ENCODE measurements around the gene APPBP2. TPM values are rescaled to one million over a fixed set of nuclear protein-coding genes. Genes with fewer than 3 reads are reported as not detected.
A peak's percentile ranks its signal among the peaks of the same experiment; 100 is the strongest.

Gene APPBP2
- polyA plus RNA-seq, 2 of the 4 experiments (the other 2 are of a cell fraction) = 31.6 to 32.1 TPM

DNA sequence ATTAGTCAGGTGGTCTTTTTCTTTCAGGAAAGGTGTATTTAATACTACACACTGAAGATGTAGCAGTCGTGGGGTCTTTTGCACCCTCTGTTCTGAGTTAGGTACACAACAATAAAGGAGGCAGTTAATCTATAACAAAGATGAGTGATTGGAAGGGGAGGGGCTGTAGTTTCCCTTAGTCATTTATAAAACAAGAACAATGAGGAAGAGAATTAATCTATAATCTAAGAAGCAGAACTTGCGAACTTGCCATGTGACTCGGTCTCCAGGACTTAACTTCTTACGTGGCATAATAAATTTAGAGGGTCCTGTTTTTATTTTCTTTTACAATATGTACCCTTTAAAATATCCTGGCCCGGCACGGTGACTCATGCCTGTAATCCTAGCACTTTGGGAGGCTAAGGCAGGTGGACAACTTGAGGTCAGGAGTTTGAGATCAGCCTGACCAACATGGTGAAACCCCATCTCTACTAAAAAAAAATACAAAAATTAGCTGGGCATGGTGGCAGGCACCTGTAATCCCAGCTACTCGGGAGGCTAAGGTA lies 8.6 kb upstream of the APPBP2 start:
- no peak for FAIRE-seq
- no peak for TF ChIP-seq FOSL2 (IDR thresholded peaks at IDR 0.05)
- peak; percentile 37; the same call in 1 of the 2 replicates for TF ChIP-seq FOSL2 (CRISPR knock-in tag; IDR thresholded peaks at IDR 0.05)
- no peak for TF ChIP-seq HOXA7 (CRISPR knock-in tag; IDR thresholded peaks at IDR 0.05)
- 64% methylated on average over 7 of the region's 7 CpGs for WGBS (ENCODE audit: missing lambda C conversion rate)
- POLR2A ChIA-PET = interaction anchor here (2.2 kb wide), 1 partner anchor 9 kb away, joined by 7 read pairs; the partner anchor contains the start of gene APPBP2
- ATAC-seq = no peak
- Histone ChIP-seq H3K4me3 (no peak overlapping the region), H3K9me3 (no peaks in the 10 kb centered on the region), H3K4me1 (peaks cover 10% of the 10 kb centered on the region; the same call in 2 of the 3 replicates), H3K27ac (peak overlapping the region in 1 of 2 experiments; percentile 13; a peak in 1 of 6 replicates), H3K4me2 (peak overlapping the region; percentile 21)
- DNase-seq (ENCODE audit: low read depth in 1 of 2, low spot score in 1 of 2) = no peak
- CTCF ChIA-PET = interaction anchor here (1.1 kb wide), 1 partner anchor 35 kb away, joined by 4 read pairs; no protein-coding TSS in a partner anchor

DNA sequence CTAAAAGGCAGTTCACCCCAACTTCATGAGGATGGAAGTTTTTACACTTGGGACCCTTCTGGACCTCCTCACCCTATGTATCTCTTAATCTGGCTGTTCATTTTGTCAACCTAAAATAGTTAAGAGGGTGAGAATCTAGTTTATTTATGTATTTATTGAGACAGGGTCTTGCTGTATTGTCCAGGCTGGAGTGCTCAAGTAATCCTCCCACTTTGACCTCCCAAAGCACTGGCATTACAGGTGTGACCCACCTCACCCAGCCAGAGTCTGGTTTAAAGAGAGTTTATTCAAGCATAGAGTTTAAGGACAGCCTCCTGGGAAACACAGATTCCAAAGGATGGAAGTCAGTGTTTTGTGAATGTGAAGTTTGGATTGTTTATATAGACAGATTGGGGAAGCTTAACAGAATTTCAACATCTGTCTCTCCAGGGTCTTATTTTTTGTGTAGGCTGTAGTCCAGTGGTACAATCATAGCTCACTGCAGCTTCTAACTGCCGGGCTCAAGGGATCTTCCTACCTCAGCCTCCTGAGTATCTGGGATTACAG lies 8.0 kb upstream of the APPBP2 start:
- POLR2A ChIA-PET = interaction anchor here (2.2 kb wide), 1 partner anchor 8 kb away, joined by 7 read pairs; the partner anchor contains the start of gene APPBP2
- no peak overlapping the region for H3K4me3 ChIP-seq
- ATAC-seq (no peak), DNase-seq (ENCODE audit: low read depth in 1 of 2, low spot score in 1 of 2) (no peak), FAIRE-seq (no peak)
- WGBS (ENCODE audit: missing lambda C conversion rate) = 68% methylated on average over 1 of the region's 1 CpG
- peak overlapping the region; percentile 21 for H3K4me2 ChIP-seq
- H3K4me1 ChIP-seq = peaks cover 10% of the 10 kb centered on the region; the same call in 2 of the 3 replicates
- H3K9me3 ChIP-seq = no peaks in the 10 kb centered on the region
- TF ChIP-seq ZSCAN20 (CRISPR knock-in tag; IDR thresholded peaks at IDR 0.05) = no peak
- TF ChIP-seq, protein P1, sequence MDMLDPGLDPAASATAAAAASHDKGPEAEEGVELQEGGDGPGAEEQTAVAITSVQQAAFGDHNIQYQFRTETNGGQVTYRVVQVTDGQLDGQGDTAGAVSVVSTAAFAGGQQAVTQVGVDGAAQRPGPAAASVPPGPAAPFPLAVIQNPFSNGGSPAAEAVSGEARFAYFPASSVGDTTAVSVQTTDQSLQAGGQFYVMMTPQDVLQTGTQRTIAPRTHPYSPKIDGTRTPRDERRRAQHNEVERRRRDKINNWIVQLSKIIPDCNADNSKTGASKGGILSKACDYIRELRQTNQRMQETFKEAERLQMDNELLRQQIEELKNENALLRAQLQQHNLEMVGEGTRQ (IDR thresholded peaks at IDR 0.05) = no peak
- no peak for TF ChIP-seq EP300 (IDR thresholded peaks at IDR 0.05)
- TF ChIP-seq MAFK (IDR thresholded peaks at IDR 0.05; ENCODE audit: partially characterized antibody) = no peak
- TF ChIP-seq MYC (IDR thresholded peaks at IDR 0.05; ENCODE audit: borderline replicate concordance, low read length) = no peak
- no peak for TF ChIP-seq ESRRA (IDR thresholded peaks at IDR 0.05; ENCODE audit: borderline replicate concordance, low read length)
- TF ChIP-seq, protein P2, sequence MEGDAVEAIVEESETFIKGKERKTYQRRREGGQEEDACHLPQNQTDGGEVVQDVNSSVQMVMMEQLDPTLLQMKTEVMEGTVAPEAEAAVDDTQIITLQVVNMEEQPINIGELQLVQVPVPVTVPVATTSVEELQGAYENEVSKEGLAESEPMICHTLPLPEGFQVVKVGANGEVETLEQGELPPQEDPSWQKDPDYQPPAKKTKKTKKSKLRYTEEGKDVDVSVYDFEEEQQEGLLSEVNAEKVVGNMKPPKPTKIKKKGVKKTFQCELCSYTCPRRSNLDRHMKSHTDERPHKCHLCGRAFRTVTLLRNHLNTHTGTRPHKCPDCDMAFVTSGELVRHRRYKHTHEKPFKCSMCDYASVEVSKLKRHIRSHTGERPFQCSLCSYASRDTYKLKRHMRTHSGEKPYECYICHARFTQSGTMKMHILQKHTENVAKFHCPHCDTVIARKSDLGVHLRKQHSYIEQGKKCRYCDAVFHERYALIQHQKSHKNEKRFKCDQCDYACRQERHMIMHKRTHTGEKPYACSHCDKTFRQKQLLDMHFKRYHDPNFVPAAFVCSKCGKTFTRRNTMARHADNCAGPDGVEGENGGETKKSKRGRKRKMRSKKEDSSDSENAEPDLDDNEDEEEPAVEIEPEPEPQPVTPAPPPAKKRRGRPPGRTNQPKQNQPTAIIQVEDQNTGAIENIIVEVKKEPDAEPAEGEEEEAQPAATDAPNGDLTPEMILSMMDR (IDR thresholded peaks at IDR 0.05) = no peak
- TF ChIP-seq ZNF302 (CRISPR knock-in tag; IDR thresholded peaks at IDR 0.05) = no peak
- no peak for TF ChIP-seq SMC3 (IDR thresholded peaks at IDR 0.05)
- TF ChIP-seq HDAC2 (IDR thresholded peaks at IDR 0.05) = no peak
- no peak for TF ChIP-seq BHLHE40 (IDR thresholded peaks at IDR 0.05; ENCODE audit: low read depth, low read length)
- no peak for TF ChIP-seq RFX5 (IDR thresholded peaks at IDR 0.05)
- TF ChIP-seq CHD4 (IDR thresholded peaks at IDR 0.05; ENCODE audit: borderline replicate concordance) = no peak
- TF ChIP-seq HOXA7 (CRISPR knock-in tag; IDR thresholded peaks at IDR 0.05) = no peak
- TF ChIP-seq, protein P3, sequence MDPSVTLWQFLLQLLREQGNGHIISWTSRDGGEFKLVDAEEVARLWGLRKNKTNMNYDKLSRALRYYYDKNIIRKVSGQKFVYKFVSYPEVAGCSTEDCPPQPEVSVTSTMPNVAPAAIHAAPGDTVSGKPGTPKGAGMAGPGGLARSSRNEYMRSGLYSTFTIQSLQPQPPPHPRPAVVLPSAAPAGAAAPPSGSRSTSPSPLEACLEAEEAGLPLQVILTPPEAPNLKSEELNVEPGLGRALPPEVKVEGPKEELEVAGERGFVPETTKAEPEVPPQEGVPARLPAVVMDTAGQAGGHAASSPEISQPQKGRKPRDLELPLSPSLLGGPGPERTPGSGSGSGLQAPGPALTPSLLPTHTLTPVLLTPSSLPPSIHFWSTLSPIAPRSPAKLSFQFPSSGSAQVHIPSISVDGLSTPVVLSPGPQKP (IDR thresholded peaks at IDR 0.05; ENCODE audit: low read depth, low read length) = no peak
- TF ChIP-seq, protein P4, sequence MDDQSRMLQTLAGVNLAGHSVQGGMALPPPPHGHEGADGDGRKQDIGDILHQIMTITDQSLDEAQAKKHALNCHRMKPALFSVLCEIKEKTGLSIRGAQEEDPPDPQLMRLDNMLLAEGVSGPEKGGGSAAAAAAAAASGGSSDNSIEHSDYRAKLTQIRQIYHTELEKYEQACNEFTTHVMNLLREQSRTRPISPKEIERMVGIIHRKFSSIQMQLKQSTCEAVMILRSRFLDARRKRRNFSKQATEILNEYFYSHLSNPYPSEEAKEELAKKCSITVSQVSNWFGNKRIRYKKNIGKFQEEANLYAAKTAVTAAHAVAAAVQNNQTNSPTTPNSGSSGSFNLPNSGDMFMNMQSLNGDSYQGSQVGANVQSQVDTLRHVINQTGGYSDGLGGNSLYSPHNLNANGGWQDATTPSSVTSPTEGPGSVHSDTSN (IDR thresholded peaks at IDR 0.05) = no peak
- TF ChIP-seq, protein P5, sequence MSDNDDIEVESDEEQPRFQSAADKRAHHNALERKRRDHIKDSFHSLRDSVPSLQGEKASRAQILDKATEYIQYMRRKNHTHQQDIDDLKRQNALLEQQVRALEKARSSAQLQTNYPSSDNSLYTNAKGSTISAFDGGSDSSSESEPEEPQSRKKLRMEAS (IDR thresholded peaks at IDR 0.05) = no peak
- CTCF ChIA-PET = no interaction called here
- H3K27ac ChIP-seq = peak overlapping the region in 1 of 2 experiments; percentile 13; a peak in 1 of 6 replicates

All from A549 (cell line).